Loucy (cell line): ENCODE measurements around the gene FAM3C.

Source experiments
- CTCF ChIP-seq: fragments of 200-600 bp; sonication (generic); conservative IDR thresholded peaks from 2 replicates; pipeline ENCODE4 v1.5.1; 2014; ENCODE audit warnings: mild to moderate bottlenecking, antibody characterized with exemption, low read length
- EZH2phosphoT487 ChIP-seq: fragments of 200-600 bp; IDR thresholded peaks from 2 replicates; pipeline ENCODE4 v1.6.1; 2018; ENCODE audit warnings: antibody characterized with exemption, mild to moderate bottlenecking, moderate library complexity, borderline replicate concordance

GRCh38 chr7:121410829-121411596, 14.9 kb upstream of the FAM3C start:
- TF ChIP-seq CTCF (no peak), EZH2phosphoT487 (no peak)
